GM18505 (cell line): ENCODE measurements around the gene IL1F10.

Source experiments
- ATAC-seq: cut with Tn5 transposase; IDR thresholded peaks from one replicate; pipeline ENCODE4 v1.9.1; 2021; ENCODE audit not compliant: unreplicated experiment
- POLR2A ChIP-seq: IDR thresholded peaks from 4 replicates; pipeline ENCODE4 v1.6.1; 2011; ENCODE audit warnings: borderline replicate concordance; ENCODE audit not compliant: insufficient read depth, insufficient read length; ENCODE audit errors: extremely low read depth

Gene IL1F10, protein sequence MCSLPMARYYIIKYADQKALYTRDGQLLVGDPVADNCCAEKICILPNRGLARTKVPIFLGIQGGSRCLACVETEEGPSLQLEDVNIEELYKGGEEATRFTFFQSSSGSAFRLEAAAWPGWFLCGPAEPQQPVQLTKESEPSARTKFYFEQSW

DNA sequence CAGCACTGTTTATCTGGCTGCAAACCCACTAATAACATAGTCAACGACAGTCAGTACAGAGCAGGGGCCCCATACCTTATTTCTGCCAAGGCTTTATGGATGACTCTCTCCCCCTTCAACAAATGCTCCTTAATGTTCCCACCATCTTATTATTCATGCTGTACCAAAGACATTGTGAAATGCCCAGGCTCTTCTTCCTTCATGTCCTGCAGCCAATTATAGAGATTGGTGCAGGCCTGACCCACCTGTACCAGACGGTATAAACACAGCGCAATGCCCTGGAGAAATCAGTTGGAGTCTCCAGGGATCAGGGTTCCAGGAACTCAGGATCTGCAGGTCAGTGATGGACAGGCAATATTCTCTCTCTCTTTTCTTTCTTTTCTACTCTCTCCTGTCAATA is at the start of gene IL1F10:
IL1F10 (plus strand) TSS at position 290 of the 400 bp plus-strand sequence. CDS start 4,769 bp downstream, outside the sequence.
- ATAC-seq = no peak
- no peak for TF ChIP-seq POLR2A

DNA sequence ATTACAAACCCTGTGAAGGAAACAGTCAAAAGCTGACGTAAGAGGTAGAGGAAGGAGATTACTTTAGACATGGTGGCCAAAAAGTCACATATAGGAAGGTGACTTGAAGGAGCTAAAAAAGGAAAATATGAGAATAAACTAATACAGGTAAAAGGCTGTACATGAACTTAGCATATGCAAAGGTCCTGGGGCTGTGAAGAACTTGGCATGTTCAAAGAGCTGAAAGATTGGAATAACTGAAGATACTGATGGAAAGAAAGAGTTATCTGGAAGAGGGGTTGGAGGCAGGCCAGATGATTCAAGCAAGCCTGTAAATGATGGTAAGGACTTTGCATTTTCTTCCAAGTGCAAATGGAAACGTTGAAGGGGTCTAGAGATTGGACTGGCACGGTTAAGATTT is 49.3 kb upstream of the IL1F10 start:
- ATAC-seq = no peak
- TF ChIP-seq POLR2A = no peak

DNA sequence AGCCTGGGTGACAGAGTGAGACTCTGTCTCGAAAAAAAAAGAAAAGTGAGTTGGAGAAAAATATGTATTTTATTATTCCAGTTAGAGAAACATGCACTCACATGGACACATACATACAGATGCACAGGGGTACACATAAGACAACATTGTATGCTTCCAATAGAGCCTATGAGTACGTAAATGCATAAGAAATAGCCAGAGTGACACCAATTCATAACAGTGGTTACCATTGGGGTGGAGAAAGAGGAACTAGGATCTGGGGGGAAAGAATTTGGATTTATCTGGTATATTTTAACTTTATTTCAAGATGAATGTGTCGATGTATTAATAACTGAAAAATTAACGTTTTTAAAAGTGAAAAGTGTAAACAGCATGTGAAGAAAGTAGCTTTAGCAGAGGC is 46.5 kb upstream of the IL1F10 start:
- TF ChIP-seq POLR2A = no peak
- no peak for ATAC-seq

DNA sequence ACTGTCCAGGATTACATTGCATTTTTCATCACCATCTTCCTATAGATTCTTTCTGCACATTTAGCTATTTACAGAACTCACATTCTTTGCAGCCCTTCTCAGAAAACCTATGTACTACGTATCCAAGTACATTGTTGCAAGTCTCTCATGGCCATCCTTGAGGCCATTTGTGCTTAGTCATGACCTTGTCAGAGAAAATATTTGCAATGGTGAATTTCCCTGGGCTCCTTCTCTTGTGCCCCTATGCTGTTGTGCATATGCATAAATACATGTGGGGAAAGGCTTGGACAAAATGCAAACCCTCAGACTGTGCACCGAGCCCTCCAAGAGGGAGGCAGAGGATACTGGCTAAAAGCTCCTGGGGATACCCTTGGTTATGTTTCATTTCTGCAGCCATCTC is 43.0 kb upstream of the IL1F10 start:
- no peak for TF ChIP-seq POLR2A
- no peak for ATAC-seq

DNA sequence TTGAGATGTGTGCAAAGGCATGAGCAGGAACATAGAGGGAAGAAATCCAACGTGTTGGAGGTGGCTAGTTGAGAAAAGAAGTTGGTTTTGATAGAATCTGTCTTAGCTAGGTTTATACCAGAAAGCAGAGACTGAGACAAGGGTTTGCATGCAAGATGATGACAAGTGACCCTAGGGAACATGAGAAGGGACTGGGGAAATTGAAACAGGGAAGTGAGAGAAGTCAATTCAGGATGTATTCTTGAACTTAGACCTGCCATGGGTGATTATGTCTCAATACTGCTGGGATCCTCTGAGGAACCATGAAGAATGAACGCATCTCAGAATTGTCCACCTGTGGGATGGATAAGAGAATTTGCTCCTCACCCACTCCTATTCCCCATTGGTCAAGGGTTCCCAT is 42.0 kb upstream of the IL1F10 start:
- TF ChIP-seq POLR2A = no peak
- ATAC-seq = no peak

DNA sequence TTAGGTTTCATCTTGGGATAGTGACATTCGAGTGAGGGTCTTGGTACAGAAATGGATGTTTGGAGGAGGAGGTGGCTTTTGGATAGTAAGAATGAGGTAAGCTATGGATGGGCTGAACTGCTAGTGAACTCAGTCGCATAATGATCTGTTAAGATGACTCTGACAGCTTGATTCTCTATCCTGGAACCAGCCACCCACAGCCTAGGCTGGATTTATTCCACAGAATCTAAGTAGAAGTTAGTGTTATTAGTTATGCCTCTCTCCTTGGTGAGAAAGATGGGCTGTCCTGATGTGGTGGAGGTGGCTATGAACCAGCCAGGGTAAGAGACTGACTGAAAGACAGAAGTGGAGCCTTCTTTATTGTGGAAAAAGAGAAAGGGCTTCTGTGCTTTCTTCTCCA is 40.1 kb upstream of the IL1F10 start:
- TF ChIP-seq POLR2A = no peak
- no peak for ATAC-seq

DNA sequence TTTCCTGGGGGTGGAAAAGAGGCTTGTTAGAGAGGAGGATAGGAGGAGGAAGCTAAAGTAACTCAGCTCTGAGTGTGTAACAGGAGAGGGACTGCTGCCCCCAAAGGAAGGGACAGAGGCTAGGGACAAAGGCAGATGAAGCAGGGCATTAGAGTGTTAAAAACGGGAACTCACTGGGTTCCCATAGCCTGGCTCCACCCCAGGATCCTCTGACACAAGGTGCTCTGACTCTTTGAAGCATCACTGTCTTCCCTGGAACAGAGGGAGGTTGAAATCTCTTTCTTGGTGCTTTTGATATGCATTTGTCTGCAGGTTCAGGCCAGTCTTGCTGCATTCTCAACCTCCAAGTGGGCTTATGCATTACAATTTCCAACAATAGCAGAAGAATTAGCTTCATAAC is 39.7 kb upstream of the IL1F10 start:
- ATAC-seq = no peak
- TF ChIP-seq POLR2A = no peak

DNA sequence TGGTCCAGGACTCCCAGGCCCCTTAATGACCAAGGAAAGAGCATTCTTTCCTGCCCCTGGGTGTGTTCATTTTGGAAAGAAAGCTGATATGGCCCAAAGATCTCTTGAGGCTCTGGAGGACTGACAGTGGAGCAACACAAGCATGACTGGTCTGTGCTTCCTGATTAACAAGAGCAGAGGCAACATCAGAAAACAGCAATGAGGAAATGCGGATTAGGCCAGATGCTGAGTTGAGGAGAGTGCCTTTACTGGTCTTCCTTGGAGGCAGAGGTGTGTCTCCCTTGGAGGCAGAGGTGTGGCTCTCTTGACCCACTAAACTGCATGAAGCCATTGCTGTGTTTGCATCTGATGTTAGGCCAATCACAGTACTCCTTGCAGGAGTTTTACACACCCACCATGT is 35.0 kb upstream of the IL1F10 start:
- no peak for ATAC-seq
- TF ChIP-seq POLR2A = no peak

DNA sequence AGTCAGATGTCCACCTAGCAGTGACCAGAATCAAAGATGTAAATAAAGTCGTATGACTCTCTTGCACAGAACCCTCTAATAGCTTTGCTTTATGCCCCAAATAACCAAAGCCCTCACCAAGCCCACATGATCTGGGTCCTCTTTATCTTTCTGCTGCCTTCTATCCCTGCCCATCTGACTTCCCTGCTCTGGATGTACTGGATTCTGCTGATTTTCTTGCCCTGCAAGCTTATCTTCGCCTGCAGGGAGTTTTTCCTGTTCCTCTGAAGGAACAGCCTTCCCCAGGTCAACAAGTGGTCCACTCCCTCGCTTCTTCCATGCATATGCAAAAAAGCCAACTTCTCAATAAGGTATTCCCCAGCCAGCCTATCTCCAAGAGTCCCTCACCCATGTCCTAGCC is 33.8 kb upstream of the IL1F10 start:
- TF ChIP-seq POLR2A = no peak

DNA sequence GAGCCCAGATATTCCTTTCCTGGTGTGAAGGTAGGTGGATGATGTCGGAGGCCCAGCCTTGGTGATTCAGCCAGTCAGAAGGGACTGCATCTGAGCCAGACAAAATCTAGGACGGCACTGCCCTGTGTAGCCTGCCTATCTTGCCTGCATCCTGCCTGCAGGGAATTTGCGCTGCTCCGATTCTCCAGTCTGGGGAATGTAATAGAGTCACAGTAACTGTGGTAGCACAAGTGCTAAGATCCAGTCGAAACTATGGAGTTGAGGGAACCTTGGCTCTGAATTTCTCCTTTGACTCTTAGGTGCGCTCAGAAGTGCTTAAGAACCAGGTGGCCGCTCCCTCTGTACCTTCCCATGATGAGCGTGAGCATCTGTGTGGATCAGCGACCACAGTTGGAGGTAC is 31.0 kb upstream of the IL1F10 start:
- TF ChIP-seq POLR2A = no peak
- no peak for ATAC-seq

More for the DNA sequence above, 33.8 kb upstream of the IL1F10 start:
- ATAC-seq = no peak

DNA sequence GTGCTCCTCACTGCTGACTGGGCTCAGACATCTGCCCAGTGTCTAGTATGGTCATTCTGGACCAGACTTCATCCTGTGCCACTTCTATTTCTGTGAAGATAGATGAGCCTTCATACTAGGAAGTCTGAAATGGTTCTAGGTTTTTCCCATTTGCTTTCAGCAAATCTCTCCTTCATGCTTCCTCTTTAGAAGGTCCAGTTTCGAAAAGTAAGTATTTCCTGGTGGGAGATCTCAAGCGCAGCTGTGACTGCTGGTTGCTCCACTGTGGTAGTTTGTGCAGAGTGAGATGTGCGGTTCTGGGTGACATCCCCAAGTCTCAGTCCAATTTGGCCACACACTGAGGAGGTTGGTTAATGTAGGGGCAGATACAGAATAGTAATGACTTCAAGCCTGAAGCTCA is 29.5 kb upstream of the IL1F10 start:
- ATAC-seq = no peak
- no peak for TF ChIP-seq POLR2A

DNA sequence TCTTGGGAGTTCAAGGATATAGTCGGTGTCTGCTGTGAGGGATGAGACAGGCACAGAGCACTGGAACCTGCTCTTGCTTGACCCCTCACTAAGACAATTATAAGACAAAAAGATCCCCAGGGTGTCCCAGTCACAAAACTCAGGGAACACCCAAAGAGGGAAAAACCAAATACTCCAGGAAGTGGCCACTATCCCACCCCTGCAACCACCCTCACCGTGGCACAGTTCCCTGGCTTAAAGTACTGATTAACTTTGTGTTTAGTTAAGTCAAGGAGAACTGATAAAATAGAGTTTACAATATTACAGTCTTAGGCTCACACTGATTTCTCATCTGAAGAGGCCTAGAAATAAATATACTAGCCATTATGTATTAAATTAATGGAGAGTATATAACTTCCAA is 28.6 kb upstream of the IL1F10 start:
- ATAC-seq = no peak

DNA sequence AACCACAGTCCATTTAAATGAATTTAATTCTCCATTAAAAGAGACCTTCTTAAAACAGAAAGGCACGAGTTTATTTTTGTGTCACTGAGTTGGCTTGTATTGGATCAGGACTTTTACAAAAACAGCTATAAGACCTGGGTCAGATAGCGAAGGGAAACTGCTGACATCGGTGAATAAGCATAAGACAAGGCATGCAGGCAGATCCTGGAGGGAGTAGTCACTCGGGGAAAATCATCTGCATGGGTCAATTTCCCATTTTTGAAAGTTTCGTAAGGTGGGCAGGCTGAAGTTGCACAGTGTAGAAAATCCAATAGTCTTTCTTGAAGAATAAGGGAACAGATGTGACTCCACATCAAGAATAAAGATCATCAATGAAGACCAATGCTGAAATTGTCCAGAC is 28.1 kb upstream of the IL1F10 start:
- TF ChIP-seq POLR2A = no peak
- ATAC-seq = no peak

More for the DNA sequence above, 28.6 kb upstream of the IL1F10 start:
- TF ChIP-seq POLR2A = no peak

DNA sequence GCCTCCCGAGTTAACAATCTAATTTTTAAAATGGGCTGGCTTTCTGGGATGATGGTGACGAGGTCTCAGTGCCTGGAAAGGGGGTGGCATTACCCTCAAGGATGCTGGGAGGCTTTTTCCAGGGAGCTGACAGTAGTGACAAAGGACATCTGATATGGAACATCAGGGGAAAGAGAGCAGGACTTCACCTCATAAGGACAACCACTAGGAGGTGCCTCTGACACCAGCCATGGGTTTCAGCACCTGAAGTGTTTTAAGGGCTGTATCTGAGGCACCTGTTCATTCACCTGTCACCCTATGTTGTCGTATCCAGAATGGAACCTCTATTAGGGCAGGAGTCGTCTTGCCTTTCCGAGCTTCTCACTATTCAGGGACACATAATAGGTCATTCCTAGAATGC is 25.9 kb upstream of the IL1F10 start:
- ATAC-seq = no peak
- no peak for TF ChIP-seq POLR2A

DNA sequence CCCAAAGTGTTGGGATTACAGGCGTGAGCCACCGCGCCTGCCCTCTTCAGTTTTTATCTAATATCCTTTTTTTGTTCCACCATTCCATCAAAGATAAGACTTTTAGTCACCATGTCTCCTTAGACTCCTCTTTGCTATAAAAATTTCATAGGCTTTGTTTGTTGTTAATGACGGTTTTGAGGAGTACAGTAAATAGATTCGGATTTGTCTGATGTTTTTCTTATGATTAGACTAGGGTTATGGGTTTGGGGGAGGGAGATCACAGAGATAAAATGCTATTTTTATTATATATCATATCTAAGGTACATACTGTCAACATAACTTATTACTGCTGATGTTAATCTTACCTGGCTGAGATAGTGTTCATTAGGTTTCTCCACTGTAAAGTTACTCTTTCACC is 21.3 kb upstream of the IL1F10 start:
- no peak for TF ChIP-seq POLR2A
- ATAC-seq = no peak
